Neural cell (in vitro differentiated cells): Measurements from ENCODE around the gene CDH20. TPM values are rescaled to one million over a fixed set of nuclear protein-coding genes. Genes with fewer than 3 reads are reported as not detected.

Experiments used
- H2AFZ ChIP-seq: fragments of 200-600, 300-800 bp; sonication (generic), shearing (Covaris generic); 2 replicates; pipeline ENCODE4 v1.6.0; 2014; ENCODE audit warnings: low read depth, mild to moderate bottlenecking, antibody characterized with exemption, low read length, moderate library complexity
- H3F3A ChIP-seq: fragments of 200-600 bp; shearing (Covaris generic); 2 replicates; pipeline ENCODE4 v1.6.1; 2016; ENCODE audit warnings: mild to moderate bottlenecking, moderate library complexity, mixed read lengths, antibody characterized with exemption, low read length; ENCODE audit not compliant: insufficient read depth, poor library complexity, severe bottlenecking
- H3K27ac ChIP-seq: fragments of 200-600, 300-800 bp; sonication (generic), shearing (Covaris generic); 2 replicates; pipeline ENCODE4 v1.5.1; 2014; ENCODE audit warnings: mild to moderate bottlenecking, low read length, moderate library complexity
- H3K27me3 ChIP-seq: fragments of 300-800, 200-600 bp; sonication (generic), shearing (Covaris generic); 2 replicates; pipeline ENCODE4 v1.6.0; 2014; ENCODE audit warnings: mild to moderate bottlenecking, low read depth, low read length, moderate library complexity; ENCODE audit not compliant: insufficient read depth
- H3K36me3 ChIP-seq: fragments of 300-800, 200-600 bp; sonication (generic), shearing (Covaris generic); 2 replicates; pipeline ENCODE4 v1.5.1; 2014; ENCODE audit warnings: mild to moderate bottlenecking, antibody characterized with exemption, low read length, moderate library complexity; ENCODE audit not compliant: insufficient read depth
- H3K4me2 ChIP-seq: fragments of 300-800, 200-600 bp; sonication (generic), shearing (Covaris generic); 2 replicates; pipeline ENCODE4 v1.6.0; 2014; ENCODE audit warnings: mild to moderate bottlenecking, low read length
- H3K4me3 ChIP-seq: fragments of 300-800, 200-600 bp; sonication (generic), shearing (Covaris generic); 2 replicates; pipeline ENCODE4 v1.5.1; 2014; ENCODE audit warnings: mild to moderate bottlenecking, low read length, moderate library complexity
- H3K79me2 ChIP-seq: fragments of 200-600 bp; shearing (Covaris generic); replicated peaks from 2 replicates; pipeline ENCODE4 v1.6.0; 2014; ENCODE audit warnings: mild to moderate bottlenecking, low read length, moderate library complexity; ENCODE audit not compliant: insufficient read depth
- H3K9ac ChIP-seq: fragments of 300-800, 200-600 bp; sonication (generic), shearing (Covaris generic); 2 replicates; pipeline ENCODE4 v1.6.1; 2016; ENCODE audit warnings: mild to moderate bottlenecking, low read length, mixed read lengths
- H3K9me2 ChIP-seq: fragments of 200-600 bp; shearing (Covaris generic); 2 replicates; pipeline ENCODE4 v1.6.1; 2016; ENCODE audit warnings: mild to moderate bottlenecking, low read length, mixed read lengths; ENCODE audit not compliant: insufficient read depth
- H3K9me3 ChIP-seq: fragments of 200-600, 300-800 bp; sonication (generic), shearing (Covaris generic); 2 replicates; pipeline ENCODE4 v1.6.1; 2016; ENCODE audit warnings: mild to moderate bottlenecking, mixed run types, low read length, moderate library complexity, mixed read lengths
- H4K20me1 ChIP-seq: fragments of 200-600 bp; shearing (Covaris generic); 2 replicates; pipeline ENCODE4 v1.6.1; 2016; ENCODE audit warnings: mild to moderate bottlenecking, mixed run types; ENCODE audit not compliant: insufficient read depth
- CTCF ChIP-seq: fragments of 450-650 bp; IDR thresholded peaks from 2 replicates; pipeline ENCODE4 v1.5.1; 2014; ENCODE audit warnings: antibody characterized with exemption, mild to moderate bottlenecking, moderate library complexity; ENCODE audit not compliant: poor library complexity, severe bottlenecking
- EP300 ChIP-seq: fragments of 450-650 bp; conservative IDR thresholded peaks from 2 replicates; pipeline ENCODE4 v1.6.1; 2014; ENCODE audit warnings: antibody characterized with exemption, mild to moderate bottlenecking, moderate library complexity; ENCODE audit not compliant: poor library complexity, severe bottlenecking
- EZH2 ChIP-seq: fragments of 200-600, 300-800 bp; shearing (Covaris generic), sonication (generic); IDR thresholded peaks from 2 replicates; pipeline ENCODE4 v1.6.1; 2014; ENCODE audit warnings: antibody characterized with exemption, low read length, borderline replicate concordance, mild to moderate bottlenecking; ENCODE audit not compliant: insufficient read depth, poor library complexity, severe bottlenecking
- POLR2AphosphoS5 ChIP-seq: IDR thresholded peaks from 2 replicates; pipeline ENCODE4 v1.6.1; 2012
- RAD21 ChIP-seq: fragments of 450-650 bp; conservative IDR thresholded peaks from 2 replicates; pipeline ENCODE4 v1.6.1; 2014; ENCODE audit warnings: antibody characterized with exemption, mild to moderate bottlenecking, moderate library complexity
- SMC3 ChIP-seq: fragments of 450-650 bp; conservative IDR thresholded peaks from 2 replicates; pipeline ENCODE4 v1.6.1; 2014; ENCODE audit warnings: antibody characterized with exemption, mild to moderate bottlenecking, moderate library complexity; ENCODE audit not compliant: poor library complexity
- TAF1 ChIP-seq: IDR thresholded peaks from 2 replicates; pipeline ENCODE4 v1.6.1; 2012; ENCODE audit warnings: low read depth
- polyA plus RNA-seq: library from polyadenylated mRNA; depleted of rRNA; stranded (reverse); fragments of >200 nt; gene quantifications from 2 replicates; pipeline ENCODE4 v1.2.3, GENCODE V29; 2014
- TF ChIP-seq, protein P1 (sequence below): IDR thresholded peaks from 2 replicates; pipeline ENCODE4 v1.6.1; 2012; ENCODE audit warnings: borderline replicate concordance

CDH20 gene
- polyA plus RNA-seq, 1 donor from 2014 or later: 1.7 TPM

DNA sequence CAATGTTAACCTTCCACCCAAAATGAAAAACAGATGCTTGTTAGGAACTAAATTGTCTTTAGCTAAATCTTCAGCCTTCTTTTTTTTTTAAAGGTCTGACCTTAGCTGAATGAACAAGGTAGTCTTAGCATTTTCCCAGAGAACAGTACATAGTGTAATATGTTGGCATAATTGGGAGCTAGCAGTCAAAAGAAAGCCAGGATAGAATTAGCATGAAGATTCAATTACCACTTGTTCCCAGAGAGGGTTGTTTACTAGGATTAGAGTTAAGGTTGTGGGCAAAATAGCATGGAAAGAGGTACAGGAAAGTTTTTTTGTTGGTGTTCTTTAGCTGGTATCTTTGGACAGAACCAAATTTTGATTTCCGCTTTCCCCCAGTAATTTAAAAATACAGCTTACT is 6.9 kb downstream of the CDH20 start:
- H4K20me1 ChIP-seq: no peaks in the 10 kb centered on the region
- H2AFZ ChIP-seq: no peak overlapping the region
- no peaks in the 10 kb centered on the region for H3K36me3 ChIP-seq
- no peak overlapping the region for H3K4me2 ChIP-seq
- no peak overlapping the region for H3K9ac ChIP-seq
- no peaks in the 10 kb centered on the region for H3K9me2 ChIP-seq
- TF ChIP-seq, protein P1, sequence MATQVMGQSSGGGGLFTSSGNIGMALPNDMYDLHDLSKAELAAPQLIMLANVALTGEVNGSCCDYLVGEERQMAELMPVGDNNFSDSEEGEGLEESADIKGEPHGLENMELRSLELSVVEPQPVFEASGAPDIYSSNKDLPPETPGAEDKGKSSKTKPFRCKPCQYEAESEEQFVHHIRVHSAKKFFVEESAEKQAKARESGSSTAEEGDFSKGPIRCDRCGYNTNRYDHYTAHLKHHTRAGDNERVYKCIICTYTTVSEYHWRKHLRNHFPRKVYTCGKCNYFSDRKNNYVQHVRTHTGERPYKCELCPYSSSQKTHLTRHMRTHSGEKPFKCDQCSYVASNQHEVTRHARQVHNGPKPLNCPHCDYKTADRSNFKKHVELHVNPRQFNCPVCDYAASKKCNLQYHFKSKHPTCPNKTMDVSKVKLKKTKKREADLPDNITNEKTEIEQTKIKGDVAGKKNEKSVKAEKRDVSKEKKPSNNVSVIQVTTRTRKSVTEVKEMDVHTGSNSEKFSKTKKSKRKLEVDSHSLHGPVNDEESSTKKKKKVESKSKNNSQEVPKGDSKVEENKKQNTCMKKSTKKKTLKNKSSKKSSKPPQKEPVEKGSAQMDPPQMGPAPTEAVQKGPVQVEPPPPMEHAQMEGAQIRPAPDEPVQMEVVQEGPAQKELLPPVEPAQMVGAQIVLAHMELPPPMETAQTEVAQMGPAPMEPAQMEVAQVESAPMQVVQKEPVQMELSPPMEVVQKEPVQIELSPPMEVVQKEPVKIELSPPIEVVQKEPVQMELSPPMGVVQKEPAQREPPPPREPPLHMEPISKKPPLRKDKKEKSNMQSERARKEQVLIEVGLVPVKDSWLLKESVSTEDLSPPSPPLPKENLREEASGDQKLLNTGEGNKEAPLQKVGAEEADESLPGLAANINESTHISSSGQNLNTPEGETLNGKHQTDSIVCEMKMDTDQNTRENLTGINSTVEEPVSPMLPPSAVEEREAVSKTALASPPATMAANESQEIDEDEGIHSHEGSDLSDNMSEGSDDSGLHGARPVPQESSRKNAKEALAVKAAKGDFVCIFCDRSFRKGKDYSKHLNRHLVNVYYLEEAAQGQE: no peak
- TF ChIP-seq EP300: no peak
- no peak for TF ChIP-seq CTCF
- no peak for TF ChIP-seq EZH2
- no peak for TF ChIP-seq RAD21
- no peak for TF ChIP-seq TAF1
- TF ChIP-seq SMC3: no peak
- no peak overlapping the region for H3K4me3 ChIP-seq
- no peak overlapping the region for H3K27ac ChIP-seq
- no peaks in the 10 kb centered on the region for H3K9me3 ChIP-seq
- no peaks in the 10 kb centered on the region for H3F3A ChIP-seq
- peaks cover 17% of the 10 kb centered on the region for H3K27me3 ChIP-seq
- H3K79me2 ChIP-seq: no peaks in the 10 kb centered on the region

- TF ChIP-seq RAD21 (no peak), TAF1 (no peak), EP300 (no peak), EZH2 (no peak), POLR2AphosphoS5 (no peak), CTCF (no peak), SMC3 (no peak)
- TF ChIP-seq, protein P1: no peak
- Histone ChIP-seq H2AFZ (no peak overlapping the region), H3K9me2 (no peaks in the 10 kb centered on the region), H3F3A (no peaks in the 10 kb centered on the region), H3K9ac (no peak overlapping the region), H3K79me2 (no peaks in the 10 kb centered on the region), H3K4me3 (no peak overlapping the region), H3K36me3 (no peaks in the 10 kb centered on the region), H4K20me1 (no peaks in the 10 kb centered on the region), H3K9me3 (no peaks in the 10 kb centered on the region), H3K27me3 (no peaks in the 10 kb centered on the region), H3K4me2 (no peak overlapping the region), H3K27ac (no peak overlapping the region)
Observed at GRCh38 chr18:61348230-61348629, 15.0 kb downstream of the CDH20 start.
